ENCODE data around the gene FAM241B. TPM values are rescaled to one million over a fixed set of nuclear protein-coding genes. Genes with fewer than 3 reads are reported as not detected.

Gene FAM241B
- total RNA-seq (2021; ENCODE audit: unreplicated experiment) (18.0 TPM), Bru-seq, nascent RNA (percentile 64 among the genes with signal in this experiment), BruChase-seq, experiment 1, labeled RNA remaining after a 6-hour chase (percentile 68 among the genes with signal in this experiment), BruChase-seq, experiment 2, labeled RNA remaining after a 2-hour chase (percentile 80 among the genes with signal in this experiment)
- 27.0 and 31.1 TPM in 2 replicates for polyA plus RNA-seq (2012)
- long read RNA-seq, transcript FAM241B-201 (4 exons, 1,065 nt): major isoform, 16 of 21 reads
- long read RNA-seq, partial matches to known transcripts: 0 of 21 reads
- long read RNA-seq, other reads (novel, unspliced or antisense): 5 of 21 reads

GRCh38 chr10:69629897-69630650, at the start of gene FAM241B:
TSS of gene FAM241B (plus strand) at chr10:69630247. CDS start at chr10:69631744, 1,497 bp downstream.
- H3K79me2 ChIP-seq (ENCODE audit: insufficient read depth, low read length): peaks cover 15% of the 10 kb centered on the region
- H3K4me2 ChIP-seq (ENCODE audit: low read length): peak within 1 kb of the TSS; percentile 97
- POLR2A ChIA-PET: no interaction called here
- H3K36me3 ChIP-seq (ENCODE audit: control insufficient read depth in 1 of 2, insufficient read depth in 2 of 2, low read length in 2 of 2): peaks cover 7 to 8% of the 10 kb centered on the region in 2 experiments; a peak in 3 of 4 replicates
- H4K20me1 ChIP-seq (ENCODE audit: insufficient read depth): no peaks in the 10 kb centered on the region
- peaks cover 2 to 15% of the 10 kb centered on the region in 2 experiments; a peak in 3 of 4 replicates for H3K4me1 ChIP-seq (ENCODE audit: control insufficient read depth in 1 of 2, insufficient read depth in 2 of 2, low read length in 2 of 2)
- no peaks in the 10 kb centered on the region for H3K9me3 ChIP-seq (ENCODE audit: control insufficient read depth in 1 of 2, insufficient read depth in 1 of 2, low read depth in 1 of 2, low read length in 2 of 2)
- H3K9ac ChIP-seq (ENCODE audit: low read length): peak within 1 kb of the TSS; percentile 67
- ATAC-seq: peak; percentile 94
- no TSS peak for BruUV-seq (replicated peaks)
- no peaks in the 10 kb centered on the region for H3K9me2 ChIP-seq (ENCODE audit: insufficient read depth)
- intact Hi-C loops (cut with micrococcal nuclease): no loop called here
- peak; percentile 45 for DNase-seq (ENCODE audit: low read depth, low spot score)
- H3K27me3 ChIP-seq (ENCODE audit: insufficient read depth, low read length): no peaks in the 10 kb centered on the region
- CTCF ChIA-PET: interaction anchor here (1.0 to 2.2 kb wide), 5 partner anchors 11 to 297 kb away, joined by 3 to 9 read pairs (median 3); no protein-coding TSS in a partner anchor
- RAD21 ChIA-PET (ENCODE audit: low non-redundant PET in 1 of 2, low total read pairs in 2 of 2, uncharacterized antibody in 2 of 2, unreplicated experiment in 2 of 2): no interaction called here
- H3K4me3 ChIP-seq (replicated peaks in 1 of 2; ENCODE audit: low read depth in 1 of 2, low read length in 2 of 2): peak within 1 kb of the TSS; percentile 82 to 95
- TF ChIP-seq CEBPB (IDR thresholded peaks at IDR 0.05; ENCODE audit: low read depth) (no peak), CTCF (IDR thresholded peaks at IDR 0.05 in 2 of 3, conservative IDR thresholded peaks at IDR 0.05 in 1 of 3; ENCODE audit: borderline replicate concordance in 1 of 3, insufficient read depth in 1 of 3, low read depth in 2 of 3, low read length in 2 of 3) (peak; percentile 57 to 93 (median 91)), ELF1 (IDR thresholded peaks at IDR 0.05; ENCODE audit: borderline replicate concordance, low read depth) (no peak), ZFX (IDR thresholded peaks at IDR 0.05) (peak; percentile 79; the same call in 1 of the 2 replicates), POLR2A (IDR thresholded peaks at IDR 0.05; ENCODE audit: borderline replicate concordance, extremely low read depth, insufficient read depth, insufficient read length) (no peak), CBX3 (IDR thresholded peaks at IDR 0.05; ENCODE audit: low read depth) (0 out of 2 replicates have a peak, but pooled peaks have one; percentile 13), RAD21 (IDR thresholded peaks at IDR 0.05; ENCODE audit: low read depth) (peak; percentile 17; the same call in 1 of the 2 replicates), SIN3A (IDR thresholded peaks at IDR 0.05; ENCODE audit: low read depth) (peak; percentile 13; the same call in 1 of the 2 replicates), YY1 (IDR thresholded peaks at IDR 0.05; ENCODE audit: extremely low read depth, insufficient replicate concordance, low read depth, low read length) (peak; percentile 50), MAX (IDR thresholded peaks at IDR 0.05) (peak; percentile 75; the same call in 1 of the 2 replicates), POLR2AphosphoS5 (IDR thresholded peaks at IDR 0.05; ENCODE audit: low read depth, low read length) (peak; percentile 78), SRF (IDR thresholded peaks at IDR 0.05; ENCODE audit: low read depth) (no peak)
- peak within 1 kb of the TSS; percentile 74 for H2AFZ ChIP-seq (ENCODE audit: low read depth, low read length, poor library complexity, severe bottlenecking)
- peak within 1 kb of the TSS; percentile 73; the same call in 1 of the 2 replicates for H3K27ac ChIP-seq (ENCODE audit: low read depth, low read length)

Data from HCT116 (cell line).